ENCODE results near the gene OVCA2.

DNA sequence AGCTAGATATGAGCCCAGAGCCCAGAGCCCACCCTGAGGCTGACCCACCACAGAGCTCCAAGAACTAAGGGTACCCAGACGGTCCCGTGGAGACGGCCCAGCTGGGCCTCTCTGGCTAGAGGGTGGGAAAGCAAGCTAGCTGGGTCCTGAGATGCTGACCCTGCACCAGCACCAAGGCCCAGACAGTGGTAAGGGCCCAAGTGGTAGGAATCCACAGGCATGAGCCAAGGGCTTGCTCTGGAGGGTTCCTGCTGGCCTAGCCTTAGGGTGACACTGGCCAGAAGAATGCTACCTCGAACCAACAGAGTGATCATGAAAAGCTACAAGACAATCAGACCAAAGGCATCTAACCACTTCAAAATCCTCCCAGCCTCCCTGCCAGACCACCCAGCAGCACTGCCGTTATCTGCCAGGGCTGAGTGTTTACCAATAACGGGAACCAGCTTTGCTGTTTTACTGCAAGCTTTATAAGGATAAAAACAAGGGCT lies 26.3 kb downstream of the OVCA2 start:
- TF ChIP-seq EZH2 (IDR thresholded peaks at IDR 0.05) (no peak), CBX3 (IDR thresholded peaks at IDR 0.05; ENCODE audit: low read depth) (no peak), FOSL1 (IDR thresholded peaks at IDR 0.05; ENCODE audit: low read depth) (no peak), YY1 (IDR thresholded peaks at IDR 0.05; ENCODE audit: extremely low read depth, insufficient replicate concordance, low read depth, low read length) (no peak)
- TF ChIP-seq, protein P1, sequence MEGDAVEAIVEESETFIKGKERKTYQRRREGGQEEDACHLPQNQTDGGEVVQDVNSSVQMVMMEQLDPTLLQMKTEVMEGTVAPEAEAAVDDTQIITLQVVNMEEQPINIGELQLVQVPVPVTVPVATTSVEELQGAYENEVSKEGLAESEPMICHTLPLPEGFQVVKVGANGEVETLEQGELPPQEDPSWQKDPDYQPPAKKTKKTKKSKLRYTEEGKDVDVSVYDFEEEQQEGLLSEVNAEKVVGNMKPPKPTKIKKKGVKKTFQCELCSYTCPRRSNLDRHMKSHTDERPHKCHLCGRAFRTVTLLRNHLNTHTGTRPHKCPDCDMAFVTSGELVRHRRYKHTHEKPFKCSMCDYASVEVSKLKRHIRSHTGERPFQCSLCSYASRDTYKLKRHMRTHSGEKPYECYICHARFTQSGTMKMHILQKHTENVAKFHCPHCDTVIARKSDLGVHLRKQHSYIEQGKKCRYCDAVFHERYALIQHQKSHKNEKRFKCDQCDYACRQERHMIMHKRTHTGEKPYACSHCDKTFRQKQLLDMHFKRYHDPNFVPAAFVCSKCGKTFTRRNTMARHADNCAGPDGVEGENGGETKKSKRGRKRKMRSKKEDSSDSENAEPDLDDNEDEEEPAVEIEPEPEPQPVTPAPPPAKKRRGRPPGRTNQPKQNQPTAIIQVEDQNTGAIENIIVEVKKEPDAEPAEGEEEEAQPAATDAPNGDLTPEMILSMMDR (IDR thresholded peaks at IDR 0.05 in 2 of 3, conservative IDR thresholded peaks at IDR 0.05 in 1 of 3; ENCODE audit: borderline replicate concordance in 1 of 3, insufficient read depth in 1 of 3, low read depth in 2 of 3, low read length in 2 of 3), result no peak
- TF ChIP-seq, protein P2, sequence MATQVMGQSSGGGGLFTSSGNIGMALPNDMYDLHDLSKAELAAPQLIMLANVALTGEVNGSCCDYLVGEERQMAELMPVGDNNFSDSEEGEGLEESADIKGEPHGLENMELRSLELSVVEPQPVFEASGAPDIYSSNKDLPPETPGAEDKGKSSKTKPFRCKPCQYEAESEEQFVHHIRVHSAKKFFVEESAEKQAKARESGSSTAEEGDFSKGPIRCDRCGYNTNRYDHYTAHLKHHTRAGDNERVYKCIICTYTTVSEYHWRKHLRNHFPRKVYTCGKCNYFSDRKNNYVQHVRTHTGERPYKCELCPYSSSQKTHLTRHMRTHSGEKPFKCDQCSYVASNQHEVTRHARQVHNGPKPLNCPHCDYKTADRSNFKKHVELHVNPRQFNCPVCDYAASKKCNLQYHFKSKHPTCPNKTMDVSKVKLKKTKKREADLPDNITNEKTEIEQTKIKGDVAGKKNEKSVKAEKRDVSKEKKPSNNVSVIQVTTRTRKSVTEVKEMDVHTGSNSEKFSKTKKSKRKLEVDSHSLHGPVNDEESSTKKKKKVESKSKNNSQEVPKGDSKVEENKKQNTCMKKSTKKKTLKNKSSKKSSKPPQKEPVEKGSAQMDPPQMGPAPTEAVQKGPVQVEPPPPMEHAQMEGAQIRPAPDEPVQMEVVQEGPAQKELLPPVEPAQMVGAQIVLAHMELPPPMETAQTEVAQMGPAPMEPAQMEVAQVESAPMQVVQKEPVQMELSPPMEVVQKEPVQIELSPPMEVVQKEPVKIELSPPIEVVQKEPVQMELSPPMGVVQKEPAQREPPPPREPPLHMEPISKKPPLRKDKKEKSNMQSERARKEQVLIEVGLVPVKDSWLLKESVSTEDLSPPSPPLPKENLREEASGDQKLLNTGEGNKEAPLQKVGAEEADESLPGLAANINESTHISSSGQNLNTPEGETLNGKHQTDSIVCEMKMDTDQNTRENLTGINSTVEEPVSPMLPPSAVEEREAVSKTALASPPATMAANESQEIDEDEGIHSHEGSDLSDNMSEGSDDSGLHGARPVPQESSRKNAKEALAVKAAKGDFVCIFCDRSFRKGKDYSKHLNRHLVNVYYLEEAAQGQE (IDR thresholded peaks at IDR 0.05; ENCODE audit: low read depth), result no peak

Data from HCT116 (cell line).